HCT116 (cell line): ENCODE data around the gene COQ6. TPM values are rescaled to one million over a fixed set of nuclear protein-coding genes. Genes with fewer than 3 reads are reported as not detected.

Experiments used
- ATAC-seq: fragments of 200-7000 bp; cut with Tn5 transposase; 2 replicates; pipeline ENCODE4 v1.9.1; 2020; ENCODE audit warnings: mild to moderate bottlenecking, moderate library complexity
- BruUV-seq: library from RNA; stranded (reverse); fragments of 400-500 nt; replicated peaks from 2 replicates; lab custom pipeline; 2021; lab: Mats Ljungman, UMichigan
- CTCF ChIA-PET: fragments of 300-600 bp; sonication (Branson Sonifier 250); formaldehyde crosslinking; loops from one replicate; lab custom pipeline; 2021; ENCODE audit warnings: antibody characterized with exemption; lab: Charles Lee
- POLR2A ChIA-PET: fragments of 300-600, 350-600 bp; sonication (Branson Sonifier 250); formaldehyde crosslinking; loops from one replicate; lab custom pipeline; 2021; ENCODE audit warnings: antibody characterized with exemption; lab: Charles Lee
- RAD21 ChIA-PET, 2 experiments: fragments of 300-600 bp; sonication (Branson Sonifier 250); formaldehyde crosslinking; loops; one replicate each; lab custom pipeline; 2023; ENCODE audit warnings: low total read pairs in 2 of 2; ENCODE audit not compliant: uncharacterized antibody in 2 of 2, unreplicated experiment in 2 of 2, low non-redundant PET in 1 of 2; lab: Charles Lee
- DNase-seq: peaks from one replicate; pipeline ENCODE4 v3.0.0-alpha.2; 2010; ENCODE audit warnings: low read depth, low spot score
- H2AFZ ChIP-seq: fragments of 200-600 bp; shearing (Covaris generic), sonication (generic); 2 replicates; pipeline ENCODE4 v1.6.1; 2017; ENCODE audit warnings: low read depth, mixed run types, mixed read lengths, antibody characterized with exemption, low read length; ENCODE audit not compliant: poor library complexity, severe bottlenecking
- H3K27ac ChIP-seq: 2 replicates; pipeline ENCODE4 v1.5.1; 2012; ENCODE audit warnings: low read depth, low read length
- H3K27me3 ChIP-seq: fragments of 200-600 bp; sonication (generic); 2 replicates; pipeline ENCODE4 v1.6.1; 2016; ENCODE audit warnings: mixed run types, low read length, mixed read lengths; ENCODE audit not compliant: insufficient read depth
- H3K36me3 ChIP-seq, 2 experiments: fragments of 200-500 bp in 1 of 2; fragments of 200-600 bp in 1 of 2; sonication (Bioruptor generic) in 1 of 2; sonication (generic) in 1 of 2; 2 replicates each; pipeline versions ENCODE4 v1.5.1 to v1.6.1; 2014 to 2016; ENCODE audit warnings: low read length in 2 of 2, inconsistent platforms in 1 of 2, mixed read lengths in 1 of 2, mixed run types in 1 of 2; ENCODE audit not compliant: insufficient read depth in 2 of 2, control insufficient read depth in 1 of 2
- H3K4me1 ChIP-seq, 2 experiments: fragments of 200-600 bp in 1 of 2; sonication (generic) in 1 of 2; 2 replicates each; pipeline versions ENCODE4 v1.5.1 to v1.6.1; 2012 to 2017; ENCODE audit warnings: low read length in 2 of 2, inconsistent platforms in 1 of 2, mild to moderate bottlenecking in 1 of 2, mixed read lengths in 1 of 2, mixed run types in 1 of 2, moderate library complexity in 1 of 2; ENCODE audit not compliant: insufficient read depth in 2 of 2, control insufficient read depth in 1 of 2
- H3K4me2 ChIP-seq: fragments of 200-600 bp; sonication (generic); 2 replicates; pipeline ENCODE4 v1.6.1; 2017; ENCODE audit warnings: mixed run types, low read length, mixed read lengths
- H3K4me3 ChIP-seq, 2 experiments: fragments of 200-600 bp in 1 of 2; sonication (generic) in 1 of 2; replicated peaks in 1 of 2; 2 replicates each; pipeline ENCODE4 v1.5.1; 2011 to 2016; ENCODE audit warnings: low read length in 2 of 2, control low read depth in 1 of 2, low read depth in 1 of 2, mild to moderate bottlenecking in 1 of 2, mixed read lengths in 1 of 2, mixed run types in 1 of 2
- H3K79me2 ChIP-seq: fragments of 200-600 bp; sonication (generic); 2 replicates; pipeline ENCODE4 v1.6.1; 2017; ENCODE audit warnings: mild to moderate bottlenecking, mixed run types, low read length, moderate library complexity, mixed read lengths; ENCODE audit not compliant: insufficient read depth
- H3K9ac ChIP-seq: fragments of 200-600 bp; sonication (generic); 2 replicates; pipeline ENCODE4 v1.6.1; 2016; ENCODE audit warnings: low read length, mixed read lengths
- H3K9me2 ChIP-seq: fragments of 200-600 bp; sonication (generic), shearing (Covaris generic); 2 replicates; pipeline ENCODE4 v1.6.1; 2017; ENCODE audit warnings: mixed run types, mild to moderate bottlenecking, moderate library complexity; ENCODE audit not compliant: insufficient read depth
- H3K9me3 ChIP-seq, 2 experiments: fragments of 200-500 bp in 1 of 2; fragments of 200-600 bp in 1 of 2; sonication (Bioruptor generic) in 1 of 2; sonication (generic) in 1 of 2; 2 replicates each; pipeline ENCODE4 v1.6.1; 2014 to 2017; ENCODE audit warnings: low read length in 2 of 2, mixed read lengths in 2 of 2, inconsistent platforms in 1 of 2, low read depth in 1 of 2, mild to moderate bottlenecking in 1 of 2, mixed run types in 1 of 2, moderate library complexity in 1 of 2; ENCODE audit not compliant: control insufficient read depth in 1 of 2, insufficient read depth in 1 of 2
- H4K20me1 ChIP-seq: fragments of 200-600 bp; sonication (generic), shearing (Covaris generic); 2 replicates; pipeline ENCODE4 v1.6.1; 2017; ENCODE audit warnings: mixed run types, mild to moderate bottlenecking, moderate library complexity; ENCODE audit not compliant: insufficient read depth
- CTCF ChIP-seq, 3 experiments: fragments of 200-600 bp in 1 of 3; sonication (generic) in 1 of 3; IDR thresholded peaks in 2 of 3; conservative IDR thresholded peaks in 1 of 3; 2 replicates each; pipeline ENCODE4 v1.5.1; 2012 to 2017; ENCODE audit warnings: low read depth in 2 of 3, low read length in 2 of 3, antibody characterized with exemption in 1 of 3, borderline replicate concordance in 1 of 3, control low read depth in 1 of 3, mild to moderate bottlenecking in 1 of 3, mixed read lengths in 1 of 3, mixed run types in 1 of 3, moderate library complexity in 1 of 3; ENCODE audit not compliant: insufficient read depth in 1 of 3
- ELF1 ChIP-seq: IDR thresholded peaks from 2 replicates; pipeline ENCODE4 v1.6.1; 2012; ENCODE audit warnings: low read depth, borderline replicate concordance
- EZH2 ChIP-seq: fragments of 200-600 bp; sonication (generic); IDR thresholded peaks from 2 replicates; pipeline ENCODE4 v1.6.1; 2017; ENCODE audit warnings: antibody characterized with exemption, mixed run types
- FOSL1 ChIP-seq: IDR thresholded peaks from 2 replicates; pipeline ENCODE4 v1.6.1; 2012; ENCODE audit warnings: low read depth
- POLR2AphosphoS5 ChIP-seq: IDR thresholded peaks from 2 replicates; pipeline ENCODE4 v1.6.1; 2011; ENCODE audit warnings: mild to moderate bottlenecking, low read depth, low read length, moderate library complexity
- RAD21 ChIP-seq: IDR thresholded peaks from 2 replicates; pipeline ENCODE4 v1.6.1; 2012; ENCODE audit warnings: low read depth, mild to moderate bottlenecking
- SIN3A ChIP-seq: IDR thresholded peaks from 2 replicates; pipeline ENCODE4 v1.6.1; 2012; ENCODE audit warnings: low read depth
- SP1 ChIP-seq: IDR thresholded peaks from 2 replicates; pipeline ENCODE4 v1.6.1; 2012; ENCODE audit warnings: low read depth
- TCF7L2 ChIP-seq: IDR thresholded peaks from 2 replicates; pipeline ENCODE4 v1.7.0; 2011; ENCODE audit warnings: borderline replicate concordance, inconsistent platforms; ENCODE audit not compliant: insufficient read depth, insufficient read length; ENCODE audit errors: extremely low read depth
- YY1 ChIP-seq: IDR thresholded peaks from 2 replicates; pipeline ENCODE4 v1.6.1; 2011; ENCODE audit warnings: low read length, low read depth, moderate library complexity, mild to moderate bottlenecking; ENCODE audit not compliant: insufficient replicate concordance; ENCODE audit errors: extremely low read depth
- ZBTB33 ChIP-seq: IDR thresholded peaks from 2 replicates; pipeline ENCODE4 v1.6.1; 2011; ENCODE audit warnings: mild to moderate bottlenecking, low read length, moderate library complexity; ENCODE audit not compliant: insufficient replicate concordance; ENCODE audit errors: extremely low read depth
- intact Hi-C: fragments of 100-400 bp; cut with micrococcal nuclease; formaldehyde crosslinking; loops from 2 replicates; pipeline ENCODE4 v1.10.0; 2022
- total RNA-seq: library from RNA; stranded (reverse); gene quantifications from one replicate; pipeline ENCODE4 v1.2.1, GENCODE V29; 2021; ENCODE audit not compliant: unreplicated experiment

The COQ6 gene
- total RNA-seq, 1 experiment from 2014 or later, result 21.6 TPM

- Histone ChIP-seq H3K9me2 (no peaks in the 10 kb centered on the region), H3K4me1 (no peaks in the 10 kb centered on the region), H3K9ac (no peak overlapping the region), H3K27me3 (no peaks in the 10 kb centered on the region), H3K4me2 (no peak overlapping the region), H3K36me3 (peaks cover 12 to 13% of the 10 kb centered on the region in 2 experiments; a peak in 3 of 4 replicates), H3K27ac (no peak overlapping the region), H3K79me2 (no peaks in the 10 kb centered on the region), H3K9me3 (no peaks in the 10 kb centered on the region), H3K4me3 (no peak overlapping the region), H4K20me1 (no peaks in the 10 kb centered on the region), H2AFZ (no peak overlapping the region)
- no peak for TF ChIP-seq ELF1
- no peak for TF ChIP-seq POLR2AphosphoS5
- no peak for TF ChIP-seq EZH2
- no peak for TF ChIP-seq YY1
- TF ChIP-seq SIN3A, result no peak
- no peak for TF ChIP-seq ZBTB33
- TF ChIP-seq SP1, result no peak
- no peak for TF ChIP-seq CTCF (IDR thresholded peaks at IDR 0.05 in 2 of 3, conservative IDR thresholded peaks at IDR 0.05 in 1 of 3; ENCODE audit: borderline replicate concordance in 1 of 3, insufficient read depth in 1 of 3, low read depth in 2 of 3, low read length in 2 of 3)
- no peak for TF ChIP-seq RAD21
- no peak for TF ChIP-seq FOSL1
- TF ChIP-seq TCF7L2, result no peak
- ChIA-PET POLR2A (no interaction called here), CTCF (interaction anchor here (1.0 kb wide), 1 partner anchor 102 kb away, joined by 4 read pairs; no protein-coding TSS in a partner anchor), RAD21 (no interaction called here)
- no peak for ATAC-seq
- BruUV-seq, result no TSS peak
- no peak for DNase-seq
- intact Hi-C loops, result loop anchor here (5.0 kb wide), 1 partner anchor 210 kb away; no protein-coding TSS in a partner anchor
These were observed 13.1 kb upstream of the COQ6 start for GRCh38 chr14:73937012-73937411.
